Jurkat, Clone E6-1 (cell line): ENCODE measurements around the gene FREM1. TPM values are rescaled to one million over a fixed set of nuclear protein-coding genes. Genes with fewer than 3 reads are reported as not detected.
"Not testable (repeated sequence)": the region's sequence is repeated elsewhere in the genome, so short reads cannot be mapped to it uniquely, and the experiment has no call there.

Experiments
- DNase-seq: peaks from one replicate; pipeline ENCODE4 v3.0.0-alpha.2; 2011; ENCODE audit warnings: low read depth, low spot score
- H3K4me3 ChIP-seq: 2 replicates; pipeline ENCODE4 v1.5.1; 2011; ENCODE audit warnings: mild to moderate bottlenecking, low read length, control low read depth, moderate library complexity
- polyA plus RNA-seq: library from polyadenylated mRNA; unstranded; fragments of >200 nt; gene quantifications from one replicate; pipeline ENCODE4 v1.2.1, GENCODE V29; 2012; ENCODE audit warnings: missing spikeins; ENCODE audit not compliant: insufficient read length, insufficient read depth

FREM1 gene
- not detected for polyA plus RNA-seq

GRCh38 chr9:14909961-14910805 lies at the start of gene FREM1:
Gene FREM1, minus strand, starts transcription at chr9:14910428. Its CDS starts 41,451 bp downstream, at chr9:14868977.
- no peak within 1 kb of the TSS for H3K4me3 ChIP-seq
- DNase-seq: no peak

- no peak overlapping the region for H3K4me3 ChIP-seq
- DNase-seq: no peak
Observed at GRCh38 chr9:14958989-14959388, 48.8 kb upstream of the FREM1 start.

- H3K4me3 ChIP-seq: no peak overlapping the region
- no peak for DNase-seq
Observed at GRCh38 chr9:14957109-14957508, 46.9 kb upstream of the FREM1 start.

- H3K4me3 ChIP-seq: no peak overlapping the region
Observed at GRCh38 chr9:14956208-14956607, 46.0 kb upstream of the FREM1 start.

GRCh38 chr9:14945351-14945750 lies 35.1 kb upstream of the FREM1 start:
- no peak overlapping the region for H3K4me3 ChIP-seq
- no peak for DNase-seq

More at GRCh38 chr9:14956208-14956607, 46.0 kb upstream of the FREM1 start:
- no peak for DNase-seq

GRCh38 chr9:14941501-14942405 lies 31.5 kb upstream of the FREM1 start:
- no peak for DNase-seq
- H3K4me3 ChIP-seq: no peak overlapping the region

- DNase-seq: no peak
- H3K4me3 ChIP-seq: no peak overlapping the region
Observed at GRCh38 chr9:14939378-14939777, 29.1 kb upstream of the FREM1 start.

DNA sequence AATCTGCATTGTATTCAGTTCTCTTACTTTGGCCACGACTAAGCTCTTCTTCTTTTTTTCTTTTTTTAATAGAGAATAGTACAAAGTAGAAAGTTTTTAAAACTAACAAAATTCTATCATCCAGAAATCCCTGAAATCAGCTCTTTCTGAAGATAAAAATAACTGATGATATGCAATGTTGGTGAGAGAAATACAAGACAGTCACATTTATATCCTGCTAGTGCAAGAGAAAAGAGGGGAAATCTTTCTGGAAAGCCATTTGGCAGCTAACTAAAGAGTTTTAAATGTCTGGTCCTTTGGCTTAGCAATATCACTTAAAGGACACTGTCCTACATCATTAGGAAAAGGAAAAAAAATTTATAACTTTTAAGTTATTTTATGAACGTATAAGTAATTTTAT lies 27.0 kb upstream of the FREM1 start:
- H3K4me3 ChIP-seq: no peak overlapping the region
- no peak for DNase-seq

DNA sequence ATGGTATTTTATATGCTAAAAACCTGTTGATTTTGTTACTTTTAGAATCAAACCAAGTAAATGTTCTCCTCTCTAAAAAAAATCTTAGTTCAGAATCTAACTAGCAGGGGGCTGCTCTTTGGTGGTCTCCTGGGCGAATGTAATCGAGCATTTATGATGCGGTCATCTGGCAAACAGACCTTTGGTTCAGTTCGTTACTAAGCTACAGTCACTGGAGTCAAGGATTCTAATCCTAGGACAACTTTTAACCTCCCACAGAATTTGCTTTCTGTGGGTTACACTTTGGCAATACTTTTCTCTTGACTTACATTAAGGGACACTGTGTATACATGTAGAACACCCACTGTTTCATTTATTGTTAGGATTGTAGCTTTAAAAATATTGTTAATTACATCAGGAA lies 26.3 kb upstream of the FREM1 start:
- DNase-seq: no peak
- no peak overlapping the region for H3K4me3 ChIP-seq

GRCh38 chr9:14935964-14936363 lies 25.7 kb upstream of the FREM1 start:
- no peak overlapping the region for H3K4me3 ChIP-seq
- DNase-seq: no peak

GRCh38 chr9:14935106-14935751 lies 25.0 kb upstream of the FREM1 start:
- DNase-seq: no peak
- no peak overlapping the region for H3K4me3 ChIP-seq

DNA sequence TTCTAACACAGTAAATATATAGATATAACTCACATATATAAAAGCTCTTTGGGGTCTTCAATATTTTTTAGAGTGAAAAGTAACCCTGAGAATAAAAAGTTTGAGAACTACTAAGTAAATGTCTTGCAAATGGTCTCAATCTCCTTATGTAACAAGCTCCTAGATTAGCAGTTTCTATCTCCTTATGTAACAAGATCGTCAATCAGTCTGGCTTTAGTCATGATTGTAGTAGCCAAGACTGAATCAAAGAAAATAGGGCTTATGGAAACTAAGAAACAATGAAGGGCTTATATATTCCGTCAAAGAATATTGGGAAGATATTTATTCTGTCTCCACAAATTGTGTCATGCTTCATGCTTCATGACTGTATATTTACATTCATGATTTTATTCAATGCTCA lies 22.4 kb upstream of the FREM1 start:
- no peak overlapping the region for H3K4me3 ChIP-seq
- DNase-seq: no peak

DNA sequence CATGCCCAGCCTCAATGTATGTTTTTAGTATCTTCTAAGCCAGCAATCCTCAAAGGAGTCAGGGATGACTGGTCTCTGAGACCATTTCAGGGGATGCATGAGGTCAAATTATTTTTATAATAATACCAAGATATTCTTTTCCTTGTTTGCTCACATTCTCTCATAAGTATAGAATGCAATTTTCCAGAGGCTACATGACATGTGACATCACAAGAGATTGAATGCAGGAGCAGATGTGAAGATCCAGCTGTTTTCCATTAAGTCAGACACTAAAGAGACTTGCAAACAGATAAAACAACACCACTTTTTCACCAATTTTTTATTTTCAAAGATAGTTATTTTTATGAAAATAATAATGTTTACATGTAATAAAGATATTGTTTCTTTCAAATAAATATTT lies 22.0 kb upstream of the FREM1 start:
- no peak for DNase-seq
- H3K4me3 ChIP-seq: no peak overlapping the region

- no peak overlapping the region for H3K4me3 ChIP-seq
- no peak for DNase-seq
Observed at GRCh38 chr9:14926941-14927624, 16.9 kb upstream of the FREM1 start.

- DNase-seq: no peak
- H3K4me3 ChIP-seq: no peak overlapping the region
Observed at GRCh38 chr9:14924230-14925219, 14.3 kb upstream of the FREM1 start.

- no peak overlapping the region for H3K4me3 ChIP-seq
Observed at GRCh38 chr9:14923701-14924100, 13.5 kb upstream of the FREM1 start.

GRCh38 chr9:14920805-14921204 lies 10.6 kb upstream of the FREM1 start:
- H3K4me3 ChIP-seq, DNase-seq: not testable (repeated sequence)

More at GRCh38 chr9:14923701-14924100, 13.5 kb upstream of the FREM1 start:
- no peak for DNase-seq

GRCh38 chr9:14913366-14913765 lies 3.1 kb upstream of the FREM1 start:
- H3K4me3 ChIP-seq: no peak overlapping the region
- DNase-seq: no peak
